Upper lobe of left lung (tissue), 4 donors: ENCODE results near the gene PIP5K1C.

ENCODE experiments used
- CTCF ChIP-seq, 6 experiments: fragments of 450-650 bp in 4 of 6; fragments of 200-600 bp in 2 of 6; sonication (generic) in 2 of 6; IDR thresholded peaks; one replicate each; pipeline ENCODE4 v1.5.1; 2016 to 2019; ENCODE audit warnings: antibody characterized with exemption in 6 of 6
- EP300 ChIP-seq, 4 donors: sonication (generic); formaldehyde crosslinking; IDR thresholded peaks; one replicate each; pipeline ENCODE4 v1.5.1; 2017; ENCODE audit warnings: antibody characterized with exemption in 4 of 4, control low read depth in 2 of 4
- POLR2A ChIP-seq, 4 donors: fragments of 450-650 bp; IDR thresholded peaks; one replicate each; pipeline ENCODE4 v1.5.1; 2016 to 2017; ENCODE audit warnings: antibody characterized with exemption in 4 of 4, mild to moderate bottlenecking in 2 of 4
- POLR2AphosphoS5 ChIP-seq, 2 donors: sonication (generic); formaldehyde crosslinking; IDR thresholded peaks; one replicate each; pipeline ENCODE4 v1.5.1; 2017; ENCODE audit warnings: antibody characterized with exemption in 2 of 2

- TF ChIP-seq CTCF (IDR thresholded peaks at IDR 0.05) (peak; percentile 93 to 98 (median 96)), POLR2A (IDR thresholded peaks at IDR 0.05) (no peak), POLR2AphosphoS5 (IDR thresholded peaks at IDR 0.05) (no peak), EP300 (IDR thresholded peaks at IDR 0.05) (no peak)
Observed at GRCh38 chr19:3665681-3666544, 34.4 kb downstream of the PIP5K1C start.
